Upper lobe of left lung (tissue), 4 donors: ENCODE results near the gene ANXA6.

Source experiments
- CTCF ChIP-seq, 6 experiments: fragments of 450-650 bp in 4 of 6; fragments of 200-600 bp in 2 of 6; sonication (generic) in 2 of 6; IDR thresholded peaks; one replicate each; pipeline ENCODE4 v1.5.1; 2016 to 2019; ENCODE audit warnings: antibody characterized with exemption in 6 of 6
- POLR2A ChIP-seq, 4 donors: fragments of 450-650 bp; IDR thresholded peaks; one replicate each; pipeline ENCODE4 v1.5.1; 2016 to 2017; ENCODE audit warnings: antibody characterized with exemption in 4 of 4, mild to moderate bottlenecking in 2 of 4
- POLR2AphosphoS5 ChIP-seq, 2 donors: sonication (generic); formaldehyde crosslinking; IDR thresholded peaks; one replicate each; pipeline ENCODE4 v1.5.1; 2017; ENCODE audit warnings: antibody characterized with exemption in 2 of 2

- no peak for TF ChIP-seq CTCF (IDR thresholded peaks at IDR 0.05)
- TF ChIP-seq POLR2AphosphoS5 (IDR thresholded peaks at IDR 0.05), result no peak
- no peak for TF ChIP-seq POLR2A (IDR thresholded peaks at IDR 0.05)
Observed at GRCh38 chr5:151150471-151151262, 6.9 kb downstream of the ANXA6 start.
